ENCODE measurements around the gene SLC5A1. TPM values are rescaled to one million over a fixed set of nuclear protein-coding genes. Genes with fewer than 3 reads are reported as not detected.
"Not testable (repeated sequence)": the region's sequence is repeated elsewhere in the genome, so short reads cannot be mapped to it uniquely, and the experiment has no call there.

Gene SLC5A1
- total RNA-seq, 2 donors from 2014 or later, result 23.4 to 47.9 TPM

- no peak overlapping the region for H3K27ac ChIP-seq
- DNase-seq, result no peak
- no peak overlapping the region for H3K9ac ChIP-seq (ENCODE audit: low read depth in 2 of 2, low read length in 2 of 2)
- TF ChIP-seq, protein P1, sequence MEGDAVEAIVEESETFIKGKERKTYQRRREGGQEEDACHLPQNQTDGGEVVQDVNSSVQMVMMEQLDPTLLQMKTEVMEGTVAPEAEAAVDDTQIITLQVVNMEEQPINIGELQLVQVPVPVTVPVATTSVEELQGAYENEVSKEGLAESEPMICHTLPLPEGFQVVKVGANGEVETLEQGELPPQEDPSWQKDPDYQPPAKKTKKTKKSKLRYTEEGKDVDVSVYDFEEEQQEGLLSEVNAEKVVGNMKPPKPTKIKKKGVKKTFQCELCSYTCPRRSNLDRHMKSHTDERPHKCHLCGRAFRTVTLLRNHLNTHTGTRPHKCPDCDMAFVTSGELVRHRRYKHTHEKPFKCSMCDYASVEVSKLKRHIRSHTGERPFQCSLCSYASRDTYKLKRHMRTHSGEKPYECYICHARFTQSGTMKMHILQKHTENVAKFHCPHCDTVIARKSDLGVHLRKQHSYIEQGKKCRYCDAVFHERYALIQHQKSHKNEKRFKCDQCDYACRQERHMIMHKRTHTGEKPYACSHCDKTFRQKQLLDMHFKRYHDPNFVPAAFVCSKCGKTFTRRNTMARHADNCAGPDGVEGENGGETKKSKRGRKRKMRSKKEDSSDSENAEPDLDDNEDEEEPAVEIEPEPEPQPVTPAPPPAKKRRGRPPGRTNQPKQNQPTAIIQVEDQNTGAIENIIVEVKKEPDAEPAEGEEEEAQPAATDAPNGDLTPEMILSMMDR (IDR thresholded peaks at IDR 0.05), result no peak
- no peaks in the 10 kb centered on the region for H3K4me1 ChIP-seq
- no peak overlapping the region for H3K4me3 ChIP-seq
- no peaks in the 10 kb centered on the region for H3K36me3 ChIP-seq
- intact Hi-C loops (cut with DNase I), result no loop called here
- no peaks in the 10 kb centered on the region for H3K27me3 ChIP-seq
- no peaks in the 10 kb centered on the region for H3K9me3 ChIP-seq
These were observed 101.6 kb downstream of the SLC5A1 start for GRCh38 chr22:32144496-32145274.

DNA sequence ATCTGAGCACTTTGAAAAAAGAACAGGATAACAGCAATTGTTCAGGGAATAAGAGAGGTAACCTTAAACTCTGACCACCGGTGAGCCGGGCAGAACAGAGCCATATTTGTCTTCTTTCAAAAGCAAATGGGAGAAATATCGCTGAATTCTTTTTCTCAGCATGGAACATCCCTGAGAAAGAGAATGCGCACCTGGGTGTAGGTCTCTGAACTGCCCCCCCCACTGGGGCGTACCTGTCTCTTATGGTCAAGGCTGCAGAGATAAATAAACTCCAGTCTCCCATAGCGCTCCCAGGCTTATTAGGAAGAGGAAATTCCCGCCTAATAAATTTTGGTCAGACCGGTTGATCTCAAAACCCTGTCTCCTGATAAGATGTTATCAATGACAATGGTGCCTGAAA is 104.1 kb downstream of the SLC5A1 start:
- H3K27ac ChIP-seq; intact Hi-C loops (cut with DNase I); H3K9ac ChIP-seq (ENCODE audit: low read depth in 2 of 2, low read length in 2 of 2); H3K4me3 ChIP-seq; H3K36me3 ChIP-seq; H3K27me3 ChIP-seq; DNase-seq; H3K4me1 ChIP-seq; H3K9me3 ChIP-seq: not testable (repeated sequence)

- intact Hi-C loops (cut with DNase I); H3K9me3 ChIP-seq; H3K9ac ChIP-seq (ENCODE audit: low read depth in 2 of 2, low read length in 2 of 2); H3K4me1 ChIP-seq; H3K36me3 ChIP-seq; DNase-seq; H3K27me3 ChIP-seq; H3K27ac ChIP-seq; H3K4me3 ChIP-seq: not testable (repeated sequence)
These were observed 105.3 kb downstream of the SLC5A1 start for GRCh38 chr22:32148372-32148771.

GRCh38 chr22:32150647-32151046 is 107.6 kb downstream of the SLC5A1 start:
- H3K9me3 ChIP-seq; H3K27me3 ChIP-seq; H3K36me3 ChIP-seq; intact Hi-C loops (cut with DNase I); H3K4me3 ChIP-seq; H3K4me1 ChIP-seq; H3K9ac ChIP-seq (ENCODE audit: low read depth in 2 of 2, low read length in 2 of 2); H3K27ac ChIP-seq; DNase-seq: not testable (repeated sequence)

DNA sequence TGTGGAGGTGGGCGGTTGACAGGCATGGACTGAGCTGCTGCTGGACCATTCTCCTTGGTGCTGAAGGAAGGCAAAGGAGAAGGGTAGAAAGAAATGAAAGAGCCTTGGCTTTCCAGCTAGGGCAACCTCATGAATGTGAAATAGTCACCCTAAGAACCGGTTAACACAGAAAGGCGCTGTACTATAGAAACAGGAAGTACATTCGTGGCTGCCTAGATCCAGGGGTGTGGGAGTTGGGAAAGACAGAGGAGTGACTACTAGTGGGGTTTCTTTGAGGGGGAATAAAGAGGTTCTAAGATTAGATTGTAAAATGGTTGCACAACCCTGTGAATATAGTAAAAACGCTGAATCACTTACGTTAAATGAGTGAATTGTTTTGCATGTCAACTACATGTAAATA is 108.6 kb downstream of the SLC5A1 start:
- H3K4me3 ChIP-seq; H3K27me3 ChIP-seq; H3K36me3 ChIP-seq; H3K9ac ChIP-seq (ENCODE audit: low read depth in 2 of 2, low read length in 2 of 2); H3K4me1 ChIP-seq; intact Hi-C loops (cut with DNase I); DNase-seq; H3K9me3 ChIP-seq; H3K27ac ChIP-seq: not testable (repeated sequence)

DNA sequence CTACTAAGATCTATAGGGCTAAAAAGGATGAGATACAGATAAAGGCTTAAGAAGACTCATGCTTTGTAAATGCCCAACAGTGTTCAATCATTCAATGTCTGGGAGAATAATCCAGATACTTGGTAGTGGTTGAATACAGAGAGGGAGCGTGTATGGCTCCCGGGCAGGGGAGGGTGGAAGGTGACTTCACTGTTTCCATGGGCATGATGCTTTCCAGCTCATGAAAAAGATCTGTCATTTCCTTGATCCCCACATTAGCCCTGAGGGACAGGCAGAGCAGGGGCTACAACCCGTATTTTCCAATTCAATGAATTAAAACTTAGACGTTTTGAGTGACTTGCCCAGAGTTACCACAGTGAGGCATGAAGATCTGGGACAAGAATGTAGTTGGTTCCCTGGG is 111.7 kb downstream of the SLC5A1 start:
- H3K9ac ChIP-seq (ENCODE audit: low read depth in 2 of 2, low read length in 2 of 2); DNase-seq; H3K4me3 ChIP-seq; H3K27ac ChIP-seq; intact Hi-C loops (cut with DNase I); H3K4me1 ChIP-seq; H3K36me3 ChIP-seq; H3K9me3 ChIP-seq; H3K27me3 ChIP-seq: not testable (repeated sequence)

DNA sequence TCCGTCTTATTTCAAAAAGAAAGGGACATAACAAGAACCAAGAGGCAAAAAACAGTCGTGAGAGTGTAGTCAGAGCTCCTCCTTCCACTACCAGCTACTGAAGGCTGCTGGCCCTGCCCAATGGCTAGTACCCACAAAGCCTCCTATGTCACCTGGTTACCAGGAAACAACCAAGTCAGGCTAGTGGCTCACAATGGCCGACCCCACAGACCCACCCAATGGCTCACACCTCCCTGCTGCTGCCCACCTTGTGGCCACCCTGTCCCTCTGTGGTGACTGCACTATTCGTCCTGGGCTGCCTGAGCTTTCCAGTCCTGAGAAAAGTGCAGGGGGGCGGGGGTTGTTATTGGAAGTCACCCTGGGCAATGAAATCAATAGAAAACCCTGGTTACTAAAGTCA is 114.6 kb downstream of the SLC5A1 start:
- DNase-seq; H3K27ac ChIP-seq; intact Hi-C loops (cut with DNase I); H3K27me3 ChIP-seq; H3K9me3 ChIP-seq; H3K4me1 ChIP-seq; H3K4me3 ChIP-seq; H3K9ac ChIP-seq (ENCODE audit: low read depth in 2 of 2, low read length in 2 of 2); H3K36me3 ChIP-seq: not testable (repeated sequence)

GRCh38 chr22:32158712-32159533 is 115.9 kb downstream of the SLC5A1 start, which contains the start of gene C22orf42:
TSS of gene C22orf42 (minus strand) at chr22:32159303. CDS start at chr22:32159215, 88 bp downstream.
- H3K4me3 ChIP-seq, result no peak within 1 kb of the TSS
- H3K9ac ChIP-seq (ENCODE audit: low read depth in 2 of 2, low read length in 2 of 2), result no peak within 1 kb of the TSS
- H3K36me3 ChIP-seq, result no peaks in the 10 kb centered on the region
- intact Hi-C loops (cut with DNase I), result no loop called here
- TF ChIP-seq, protein P1 (IDR thresholded peaks at IDR 0.05), result no peak
- no peaks in the 10 kb centered on the region for H3K4me1 ChIP-seq
- no peak for DNase-seq
- H3K27me3 ChIP-seq, result no peaks in the 10 kb centered on the region
- no peaks in the 10 kb centered on the region for H3K9me3 ChIP-seq
- no peak within 1 kb of the TSS for H3K27ac ChIP-seq

- DNase-seq; H3K27me3 ChIP-seq; H3K27ac ChIP-seq; H3K36me3 ChIP-seq; H3K9me3 ChIP-seq; H3K9ac ChIP-seq (ENCODE audit: low read depth in 2 of 2, low read length in 2 of 2); intact Hi-C loops (cut with DNase I); H3K4me3 ChIP-seq; H3K4me1 ChIP-seq: not testable (repeated sequence)
These were observed 117.3 kb downstream of the SLC5A1 start for GRCh38 chr22:32160411-32160810.
